Adrenal gland (tissue), 5 donors: ENCODE measurements around the gene ZG16.
"Not testable (repeated sequence)": the region's sequence is repeated elsewhere in the genome, so short reads cannot be mapped to it uniquely, and the experiment has no call there.

Source experiments
- POLR2A ChIP-seq, 2 donors: fragments of 450-650 bp; IDR thresholded peaks; one replicate each; pipeline ENCODE4 v1.6.1; 2017; ENCODE audit warnings: antibody characterized with exemption in 2 of 2, mild to moderate bottlenecking in 2 of 2, moderate library complexity in 1 of 2
- TF ChIP-seq, protein P1 (sequence below), 6 experiments: fragments of 450-650 bp in 4 of 6; fragments of 200-600 bp in 2 of 6; sonication (generic) in 1 of 6; IDR thresholded peaks; 1 replicate in 5 of 6; 2 replicates in 1 of 6; pipeline versions ENCODE4 v1.5.1 to v1.8.0; 2016 to 2021; ENCODE audit warnings: antibody characterized with exemption in 6 of 6, mild to moderate bottlenecking in 2 of 6, moderate library complexity in 1 of 6
- donor health status: DM: no; HTN: no; CAD: no.

DNA sequence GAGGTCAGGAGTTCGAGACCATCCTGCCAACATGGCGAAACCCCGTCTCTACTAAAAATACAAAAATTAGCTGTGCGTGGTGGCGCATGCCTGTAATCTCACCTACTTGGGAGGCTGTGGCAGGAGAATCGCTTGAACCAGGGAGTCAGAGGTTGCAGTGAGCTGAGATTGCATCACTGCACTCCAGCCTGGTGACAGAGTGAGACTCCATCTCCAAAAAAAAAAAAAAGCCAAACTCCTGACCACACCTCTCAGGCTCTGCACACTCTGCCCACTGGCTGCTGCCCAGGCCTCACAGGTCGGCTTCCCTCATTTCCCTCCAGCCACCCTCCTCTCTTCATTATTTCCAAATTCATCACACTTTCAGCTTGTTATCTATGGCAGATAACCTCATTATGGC is 5.7 kb upstream of the ZG16 start:
- not testable (repeated sequence) for TF ChIP-seq POLR2A (IDR thresholded peaks at IDR 0.05)
- TF ChIP-seq, protein P1, sequence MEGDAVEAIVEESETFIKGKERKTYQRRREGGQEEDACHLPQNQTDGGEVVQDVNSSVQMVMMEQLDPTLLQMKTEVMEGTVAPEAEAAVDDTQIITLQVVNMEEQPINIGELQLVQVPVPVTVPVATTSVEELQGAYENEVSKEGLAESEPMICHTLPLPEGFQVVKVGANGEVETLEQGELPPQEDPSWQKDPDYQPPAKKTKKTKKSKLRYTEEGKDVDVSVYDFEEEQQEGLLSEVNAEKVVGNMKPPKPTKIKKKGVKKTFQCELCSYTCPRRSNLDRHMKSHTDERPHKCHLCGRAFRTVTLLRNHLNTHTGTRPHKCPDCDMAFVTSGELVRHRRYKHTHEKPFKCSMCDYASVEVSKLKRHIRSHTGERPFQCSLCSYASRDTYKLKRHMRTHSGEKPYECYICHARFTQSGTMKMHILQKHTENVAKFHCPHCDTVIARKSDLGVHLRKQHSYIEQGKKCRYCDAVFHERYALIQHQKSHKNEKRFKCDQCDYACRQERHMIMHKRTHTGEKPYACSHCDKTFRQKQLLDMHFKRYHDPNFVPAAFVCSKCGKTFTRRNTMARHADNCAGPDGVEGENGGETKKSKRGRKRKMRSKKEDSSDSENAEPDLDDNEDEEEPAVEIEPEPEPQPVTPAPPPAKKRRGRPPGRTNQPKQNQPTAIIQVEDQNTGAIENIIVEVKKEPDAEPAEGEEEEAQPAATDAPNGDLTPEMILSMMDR (IDR thresholded peaks at IDR 0.05): not testable (repeated sequence)
